HG03378 (cell line): ENCODE results near the gene ARHGAP4.

ENCODE experiments used
- ATAC-seq: cut with Tn5 transposase; IDR thresholded peaks from one replicate; pipeline ENCODE4 v1.9.1; 2021; ENCODE audit warnings: mild to moderate bottlenecking, moderate library complexity; ENCODE audit not compliant: unreplicated experiment

Gene ARHGAP4

DNA sequence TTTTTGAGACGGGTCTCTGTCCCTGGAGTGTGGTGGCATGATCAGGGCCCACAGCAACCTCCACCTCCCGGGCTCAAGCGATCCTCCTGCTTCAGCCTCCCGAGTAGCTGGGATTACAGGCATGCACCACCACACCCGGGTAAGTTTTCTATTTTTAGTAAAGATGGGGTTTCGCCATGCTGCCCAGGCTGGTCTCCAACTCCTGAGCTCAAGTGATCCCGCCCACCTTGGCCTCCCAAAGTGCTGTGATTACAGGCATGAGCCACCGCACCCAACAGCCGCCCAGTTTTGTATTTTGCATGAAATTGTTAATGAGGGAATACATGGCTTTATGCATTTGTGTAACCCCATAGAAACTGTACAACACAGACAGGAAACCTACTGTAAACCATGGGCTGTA is 2.8 kb upstream of the ARHGAP4 start:
- no peak for ATAC-seq

- ATAC-seq: peak; percentile 79
Observed at GRCh38 chrX:153927922-153928760, 2.1 kb upstream of the ARHGAP4 start.

DNA sequence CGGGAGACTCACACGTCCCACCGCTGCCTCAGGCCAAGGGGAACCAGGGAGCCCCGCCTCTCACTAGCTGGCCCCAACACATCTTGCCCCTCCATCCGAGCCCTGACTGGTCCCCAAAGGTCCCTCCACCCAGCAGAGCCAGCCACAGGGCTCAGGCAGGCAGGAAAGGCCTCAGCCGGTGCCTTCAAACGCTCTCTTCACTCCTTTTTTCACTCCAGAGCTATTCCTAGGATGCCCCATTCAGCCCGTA is 1.5 kb upstream of the ARHGAP4 start:
- ATAC-seq: no peak

GRCh38 chrX:153926858-153927671 is 1.0 kb upstream of the ARHGAP4 start:
- ATAC-seq: peak; percentile 42

GRCh38 chrX:153926552-153926857 is 441 bp upstream of the ARHGAP4 start:
- ATAC-seq: peak; percentile 0

GRCh38 chrX:153925387-153925738 is 701 bp downstream of the ARHGAP4 start:
- no peak for ATAC-seq

DNA sequence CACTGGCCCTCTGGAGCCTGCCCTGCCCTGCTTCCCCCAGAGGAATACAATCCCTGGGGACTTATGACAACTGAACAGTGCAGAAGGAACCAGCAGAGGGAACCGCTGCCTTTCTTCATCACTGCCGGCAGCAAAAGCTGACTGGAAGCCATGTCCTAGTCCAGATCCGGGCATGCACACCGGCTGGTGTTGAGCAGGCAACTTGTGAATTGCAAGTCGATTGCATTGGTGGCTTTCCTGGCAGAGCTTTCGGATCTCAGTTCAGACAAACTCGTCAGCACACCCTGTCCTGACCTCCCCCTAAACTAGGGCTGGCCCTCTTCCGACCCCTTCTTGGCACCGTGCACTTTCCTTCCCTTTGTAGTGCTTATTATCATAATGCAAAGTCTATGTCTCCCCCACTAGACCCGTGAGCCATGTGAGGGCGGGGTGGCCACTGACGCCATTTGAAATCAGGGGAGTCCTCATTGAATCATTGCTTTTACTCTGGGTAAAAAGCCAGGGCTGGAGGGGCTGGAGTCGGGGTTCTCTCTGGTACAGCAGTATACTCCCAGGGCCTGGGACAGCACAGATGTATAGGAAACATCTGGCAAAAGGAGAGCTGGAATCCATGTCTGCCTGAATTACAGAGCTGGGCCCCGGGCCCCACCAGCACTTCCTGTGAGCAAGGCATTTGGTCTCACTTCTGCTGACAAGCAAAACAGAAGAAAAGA is 1.8 kb downstream of the ARHGAP4 start:
- no peak for ATAC-seq

DNA sequence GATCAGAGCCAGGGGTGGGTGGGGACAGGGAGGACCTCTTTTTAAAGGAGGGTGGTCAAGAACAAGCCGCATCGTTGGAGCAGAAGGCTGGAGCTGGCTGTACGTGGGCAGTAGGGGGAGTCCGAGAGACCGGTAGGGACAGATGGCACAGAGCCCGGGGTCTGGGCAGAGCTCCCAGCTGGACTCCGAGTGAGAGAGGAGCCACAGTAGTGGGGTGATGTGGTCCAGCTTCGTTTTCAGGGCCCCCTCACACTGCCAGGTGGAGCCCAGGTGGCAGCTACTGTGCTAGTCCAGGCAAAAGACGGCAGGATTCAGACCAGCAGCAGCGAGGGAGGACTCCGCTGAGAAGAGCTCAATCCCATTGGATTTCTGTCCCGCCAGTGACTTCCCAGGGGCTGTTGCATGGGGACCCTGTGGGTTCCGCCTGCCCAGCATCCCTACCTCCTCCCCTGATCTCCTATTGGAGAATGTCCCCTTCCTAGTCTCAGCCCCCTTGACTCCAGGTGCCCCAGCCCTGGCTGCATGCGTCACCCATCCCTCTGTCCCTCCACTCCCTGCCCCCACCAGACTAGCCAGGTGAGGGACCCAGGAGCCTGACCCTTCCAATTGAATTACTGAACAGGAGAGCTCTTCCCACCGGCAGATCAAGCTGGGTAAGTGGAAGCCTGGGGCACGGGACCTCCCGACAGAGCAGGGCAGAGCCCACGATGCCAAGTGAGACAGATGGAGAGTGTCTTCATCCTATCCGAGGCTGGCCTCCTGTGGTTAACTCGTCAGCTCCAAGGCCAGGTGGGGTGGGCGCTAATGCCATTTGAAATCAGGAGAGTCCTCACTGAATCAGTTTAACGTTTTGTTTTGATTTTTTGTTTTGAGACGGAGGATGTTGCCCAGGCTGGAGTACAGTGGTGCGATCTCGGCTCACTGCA is 2.9 kb downstream of the ARHGAP4 start:
- ATAC-seq: no peak

- no peak for ATAC-seq
Observed at GRCh38 chrX:153921511-153922446, 4.3 kb downstream of the ARHGAP4 start.

- no peak for ATAC-seq
Observed at GRCh38 chrX:153921070-153921469, 5.0 kb downstream of the ARHGAP4 start.

- ATAC-seq: no peak
Observed at GRCh38 chrX:153920546-153920945, 5.5 kb downstream of the ARHGAP4 start.

DNA sequence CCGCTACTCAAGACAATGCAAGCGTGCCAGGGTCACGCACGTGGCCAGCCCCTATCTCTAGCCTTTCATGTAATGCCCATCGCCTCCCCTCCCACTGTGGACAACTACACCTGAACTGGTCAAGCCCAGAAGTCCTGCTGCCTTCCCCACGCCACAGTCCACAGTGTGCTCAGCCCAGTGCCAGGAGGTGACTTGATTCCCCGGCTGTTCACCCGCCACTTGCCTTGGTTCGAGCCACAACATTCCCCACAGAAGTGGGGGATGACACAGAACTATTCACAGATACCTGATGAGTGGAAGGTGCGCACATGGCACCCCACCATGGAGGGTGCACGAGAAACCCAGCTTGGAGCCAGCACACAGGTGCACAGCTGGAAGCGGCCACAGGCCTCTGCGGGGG is 6.8 kb downstream of the ARHGAP4 start:
- no peak for ATAC-seq

GRCh38 chrX:153917869-153918268 is 8.2 kb downstream of the ARHGAP4 start:
- no peak for ATAC-seq

GRCh38 chrX:153913701-153914100 is 12.4 kb downstream of the ARHGAP4 start:
- no peak for ATAC-seq

GRCh38 chrX:153913211-153913610 is 12.9 kb downstream of the ARHGAP4 start:
- no peak for ATAC-seq

DNA sequence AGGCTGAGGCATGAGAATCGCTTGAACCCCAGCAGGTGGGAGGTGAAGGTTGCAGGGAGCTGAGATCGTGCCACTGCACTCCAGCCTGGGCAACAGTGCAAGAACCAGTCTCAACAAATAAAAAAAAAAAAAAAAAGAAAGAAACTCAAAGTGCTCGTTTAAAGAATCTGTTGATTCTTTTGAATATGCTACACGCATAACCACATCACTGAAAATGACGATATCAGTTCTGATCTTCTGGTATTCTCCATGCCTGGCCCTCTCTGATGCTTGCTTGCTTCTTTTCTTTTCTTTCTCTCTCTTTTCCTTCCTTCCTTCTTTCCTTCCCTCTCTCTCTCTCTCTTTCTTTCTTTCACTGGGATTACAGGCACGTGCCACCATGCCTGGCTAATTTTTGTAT is 14.3 kb downstream of the ARHGAP4 start:
- no peak for ATAC-seq

DNA sequence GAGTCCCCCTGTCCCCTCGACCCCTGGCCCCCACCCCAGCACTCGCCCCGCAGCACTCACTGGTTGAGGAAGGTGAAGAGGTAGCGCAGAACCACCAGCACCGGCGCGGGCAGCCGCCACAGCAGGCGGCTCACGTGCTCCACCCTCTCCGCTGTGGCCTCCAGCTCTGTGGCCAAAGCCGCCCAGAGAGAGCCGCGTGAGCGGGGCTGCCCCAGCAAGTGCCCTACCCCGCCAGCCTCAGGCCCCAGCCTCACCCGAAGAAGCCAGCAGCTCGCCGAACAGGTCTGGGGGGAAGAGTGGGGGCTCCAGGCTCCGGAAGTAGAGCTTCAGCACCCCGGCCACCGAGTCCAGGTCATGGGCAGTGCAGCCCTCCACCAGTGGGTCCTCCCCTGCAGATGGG is 15.6 kb downstream of the ARHGAP4 start:
- no peak for ATAC-seq

GRCh38 chrX:153909980-153910360 is 16.1 kb downstream of the ARHGAP4 start:
- ATAC-seq: no peak

DNA sequence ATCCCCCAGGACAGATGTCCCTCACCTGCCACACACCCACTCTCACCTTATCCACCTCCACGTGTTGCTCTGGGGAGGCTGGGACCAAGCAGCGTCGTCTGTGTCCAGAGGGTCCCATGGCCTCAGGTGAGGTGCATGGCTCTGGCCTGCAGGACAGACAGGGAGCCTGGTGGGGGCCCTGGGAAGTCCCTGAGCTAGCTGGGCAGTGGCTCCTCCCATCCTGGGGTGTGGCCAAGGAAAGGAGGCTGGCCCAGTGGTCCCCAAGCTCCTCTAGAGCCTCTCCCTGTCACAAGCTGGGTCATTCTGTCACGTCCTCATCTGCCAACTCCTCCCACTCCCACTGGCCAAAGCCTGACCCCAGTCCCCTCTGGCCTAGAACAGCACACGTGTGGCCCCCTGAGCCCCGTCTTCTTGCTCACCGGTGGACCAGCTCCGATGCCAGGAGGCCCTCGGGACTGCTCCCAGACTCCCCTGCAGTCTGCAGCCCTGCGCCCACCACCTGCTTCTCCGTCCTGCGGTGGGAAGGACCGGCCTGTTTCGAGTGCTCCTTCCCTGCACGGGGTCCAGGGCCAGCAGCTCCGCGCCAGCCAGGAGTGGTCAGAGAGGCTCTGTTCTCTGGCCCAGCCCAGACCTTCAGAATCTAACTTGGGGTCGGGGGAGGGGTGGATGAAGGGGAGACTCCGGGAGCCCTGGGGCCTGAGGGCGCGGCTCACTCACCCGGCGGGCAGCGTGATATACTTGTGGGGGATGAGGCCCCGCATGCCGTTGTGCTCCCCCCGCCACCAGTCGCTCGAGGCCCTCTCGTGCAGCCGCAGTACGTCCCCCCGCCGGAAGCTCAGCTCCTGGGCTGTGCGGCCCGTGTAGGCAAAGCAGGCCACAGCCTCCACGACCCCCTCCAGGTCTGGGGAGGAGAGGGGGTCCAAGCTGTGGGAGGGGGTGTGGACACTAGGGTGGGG is 16.8 kb downstream of the ARHGAP4 start:
- ATAC-seq: no peak
